Endothelial cell of umbilical vein (primary cell): Measurements from ENCODE around the gene ANXA6.

Experiments
- EZH2 ChIP-seq: IDR thresholded peaks from 2 replicates; pipeline ENCODE4 v1.6.1; 2012; ENCODE audit warnings: borderline replicate concordance, low read depth, mild to moderate bottlenecking, moderate library complexity, low read length, inconsistent platforms; ENCODE audit not compliant: severe bottlenecking
- FOS ChIP-seq: IDR thresholded peaks from 2 replicates; pipeline ENCODE4 v1.6.1; 2011; ENCODE audit warnings: mild to moderate bottlenecking, low read length, moderate library complexity, borderline replicate concordance; ENCODE audit not compliant: insufficient read depth
- GATA2 ChIP-seq: IDR thresholded peaks from 2 replicates; pipeline ENCODE4 v1.7.0; 2011; ENCODE audit warnings: low read depth, mild to moderate bottlenecking, moderate library complexity, mixed read lengths, low read length; ENCODE audit not compliant: insufficient read length, insufficient read depth
- JUN ChIP-seq: IDR thresholded peaks from 2 replicates; pipeline ENCODE4 v1.6.1; 2011; ENCODE audit warnings: borderline replicate concordance, low read depth; ENCODE audit not compliant: insufficient read length, insufficient read depth
- MYC ChIP-seq: IDR thresholded peaks from one replicate; pipeline ENCODE4 v1.6.1; 2011; ENCODE audit warnings: mild to moderate bottlenecking, low read depth, low read length
- POLR2A ChIP-seq: IDR thresholded peaks from 2 replicates; pipeline ENCODE4 v1.6.1; 2012; ENCODE audit warnings: low read depth, mild to moderate bottlenecking, control low read depth, low read length
- POLR2AphosphoS5 ChIP-seq: IDR thresholded peaks from 2 replicates; pipeline ENCODE4 v1.6.1; 2012; ENCODE audit warnings: low read depth, mild to moderate bottlenecking, control low read depth, low read length, moderate library complexity; ENCODE audit not compliant: insufficient read depth
- TF ChIP-seq, protein P1 (sequence below), 2 donors: IDR thresholded peaks; 1 replicate in 1 of 2; 2 replicates in 1 of 2; pipeline ENCODE4 v1.5.1; 2011; ENCODE audit warnings: low read length in 2 of 2, mild to moderate bottlenecking in 2 of 2, moderate library complexity in 2 of 2, control low read depth in 1 of 2, inconsistent platforms in 1 of 2, low read depth in 1 of 2; ENCODE audit not compliant: insufficient read depth in 1 of 2; ENCODE audit errors: extremely low read depth in 1 of 2
- TF ChIP-seq, protein P2 (sequence below): IDR thresholded peaks from 2 replicates; pipeline ENCODE4 v1.6.1; 2011; ENCODE audit not compliant: insufficient read depth, insufficient read length

DNA sequence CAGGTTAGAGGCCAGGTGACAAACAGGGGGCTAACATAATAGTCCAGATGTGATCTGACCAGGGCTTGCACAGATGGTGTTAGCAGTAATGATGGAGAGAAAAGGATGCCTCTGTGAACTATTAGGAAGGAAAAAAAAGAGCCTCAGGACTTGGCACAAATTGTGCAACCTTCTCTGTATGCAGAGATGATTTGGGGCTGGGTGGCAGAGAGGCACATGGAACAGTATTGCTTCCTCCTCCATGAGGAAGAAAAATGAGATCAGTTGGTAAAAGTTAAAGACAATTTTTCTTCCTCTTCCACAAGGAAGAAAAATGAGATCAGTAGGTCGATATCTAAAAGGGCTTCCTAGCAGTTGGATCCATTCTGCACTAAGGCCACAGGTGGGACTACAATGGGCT, 13.9 kb upstream of the ANXA6 start:
- no peak for TF ChIP-seq EZH2
- TF ChIP-seq, protein P1, sequence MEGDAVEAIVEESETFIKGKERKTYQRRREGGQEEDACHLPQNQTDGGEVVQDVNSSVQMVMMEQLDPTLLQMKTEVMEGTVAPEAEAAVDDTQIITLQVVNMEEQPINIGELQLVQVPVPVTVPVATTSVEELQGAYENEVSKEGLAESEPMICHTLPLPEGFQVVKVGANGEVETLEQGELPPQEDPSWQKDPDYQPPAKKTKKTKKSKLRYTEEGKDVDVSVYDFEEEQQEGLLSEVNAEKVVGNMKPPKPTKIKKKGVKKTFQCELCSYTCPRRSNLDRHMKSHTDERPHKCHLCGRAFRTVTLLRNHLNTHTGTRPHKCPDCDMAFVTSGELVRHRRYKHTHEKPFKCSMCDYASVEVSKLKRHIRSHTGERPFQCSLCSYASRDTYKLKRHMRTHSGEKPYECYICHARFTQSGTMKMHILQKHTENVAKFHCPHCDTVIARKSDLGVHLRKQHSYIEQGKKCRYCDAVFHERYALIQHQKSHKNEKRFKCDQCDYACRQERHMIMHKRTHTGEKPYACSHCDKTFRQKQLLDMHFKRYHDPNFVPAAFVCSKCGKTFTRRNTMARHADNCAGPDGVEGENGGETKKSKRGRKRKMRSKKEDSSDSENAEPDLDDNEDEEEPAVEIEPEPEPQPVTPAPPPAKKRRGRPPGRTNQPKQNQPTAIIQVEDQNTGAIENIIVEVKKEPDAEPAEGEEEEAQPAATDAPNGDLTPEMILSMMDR (IDR thresholded peaks at IDR 0.05; ENCODE audit: extremely low read depth in 1 of 2, insufficient read depth in 1 of 2, low read depth in 1 of 2, low read length in 2 of 2): no peak
- no peak for TF ChIP-seq POLR2A
- TF ChIP-seq POLR2AphosphoS5: no peak
- TF ChIP-seq, protein P2, sequence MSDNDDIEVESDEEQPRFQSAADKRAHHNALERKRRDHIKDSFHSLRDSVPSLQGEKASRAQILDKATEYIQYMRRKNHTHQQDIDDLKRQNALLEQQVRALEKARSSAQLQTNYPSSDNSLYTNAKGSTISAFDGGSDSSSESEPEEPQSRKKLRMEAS: no peak
- no peak for TF ChIP-seq GATA2
- no peak for TF ChIP-seq MYC
- TF ChIP-seq JUN: no peak
- no peak for TF ChIP-seq FOS
